HCT116 (cell line): ENCODE results near the gene SLC27A4. TPM values are rescaled to one million over a fixed set of nuclear protein-coding genes. Genes with fewer than 3 reads are reported as not detected.

Source experiments
- ATAC-seq: fragments of 200-7000 bp; cut with Tn5 transposase; 2 replicates; pipeline ENCODE4 v1.9.1; 2020; ENCODE audit warnings: mild to moderate bottlenecking, moderate library complexity
- BruUV-seq: library from RNA; stranded (reverse); fragments of 400-500 nt; replicated peaks from 2 replicates; lab custom pipeline; 2021; lab: Mats Ljungman, UMichigan
- CTCF ChIA-PET: fragments of 300-600 bp; sonication (Branson Sonifier 250); formaldehyde crosslinking; loops from one replicate; lab custom pipeline; 2021; ENCODE audit warnings: antibody characterized with exemption; lab: Charles Lee
- POLR2A ChIA-PET: fragments of 300-600, 350-600 bp; sonication (Branson Sonifier 250); formaldehyde crosslinking; loops from one replicate; lab custom pipeline; 2021; ENCODE audit warnings: antibody characterized with exemption; lab: Charles Lee
- RAD21 ChIA-PET, 2 experiments: fragments of 300-600 bp; sonication (Branson Sonifier 250); formaldehyde crosslinking; loops; one replicate each; lab custom pipeline; 2023; ENCODE audit warnings: low total read pairs in 2 of 2; ENCODE audit not compliant: uncharacterized antibody in 2 of 2, unreplicated experiment in 2 of 2, low non-redundant PET in 1 of 2; lab: Charles Lee
- DNase-seq: peaks from one replicate; pipeline ENCODE4 v3.0.0-alpha.2; 2010; ENCODE audit warnings: low read depth, low spot score
- H2AFZ ChIP-seq: fragments of 200-600 bp; shearing (Covaris generic), sonication (generic); 2 replicates; pipeline ENCODE4 v1.6.1; 2017; ENCODE audit warnings: low read depth, mixed run types, mixed read lengths, antibody characterized with exemption, low read length; ENCODE audit not compliant: poor library complexity, severe bottlenecking
- H3K27ac ChIP-seq: 2 replicates; pipeline ENCODE4 v1.5.1; 2012; ENCODE audit warnings: low read depth, low read length
- H3K27me3 ChIP-seq: fragments of 200-600 bp; sonication (generic); 2 replicates; pipeline ENCODE4 v1.6.1; 2016; ENCODE audit warnings: mixed run types, low read length, mixed read lengths; ENCODE audit not compliant: insufficient read depth
- H3K36me3 ChIP-seq, 2 experiments: fragments of 200-500 bp in 1 of 2; fragments of 200-600 bp in 1 of 2; sonication (Bioruptor generic) in 1 of 2; sonication (generic) in 1 of 2; 2 replicates each; pipeline versions ENCODE4 v1.5.1 to v1.6.1; 2014 to 2016; ENCODE audit warnings: low read length in 2 of 2, inconsistent platforms in 1 of 2, mixed read lengths in 1 of 2, mixed run types in 1 of 2; ENCODE audit not compliant: insufficient read depth in 2 of 2, control insufficient read depth in 1 of 2
- H3K4me1 ChIP-seq, 2 experiments: fragments of 200-600 bp in 1 of 2; sonication (generic) in 1 of 2; 2 replicates each; pipeline versions ENCODE4 v1.5.1 to v1.6.1; 2012 to 2017; ENCODE audit warnings: low read length in 2 of 2, inconsistent platforms in 1 of 2, mild to moderate bottlenecking in 1 of 2, mixed read lengths in 1 of 2, mixed run types in 1 of 2, moderate library complexity in 1 of 2; ENCODE audit not compliant: insufficient read depth in 2 of 2, control insufficient read depth in 1 of 2
- H3K4me2 ChIP-seq: fragments of 200-600 bp; sonication (generic); 2 replicates; pipeline ENCODE4 v1.6.1; 2017; ENCODE audit warnings: mixed run types, low read length, mixed read lengths
- H3K4me3 ChIP-seq, 2 experiments: fragments of 200-600 bp in 1 of 2; sonication (generic) in 1 of 2; replicated peaks in 1 of 2; 2 replicates each; pipeline ENCODE4 v1.5.1; 2011 to 2016; ENCODE audit warnings: low read length in 2 of 2, control low read depth in 1 of 2, low read depth in 1 of 2, mild to moderate bottlenecking in 1 of 2, mixed read lengths in 1 of 2, mixed run types in 1 of 2
- H3K79me2 ChIP-seq: fragments of 200-600 bp; sonication (generic); 2 replicates; pipeline ENCODE4 v1.6.1; 2017; ENCODE audit warnings: mild to moderate bottlenecking, mixed run types, low read length, moderate library complexity, mixed read lengths; ENCODE audit not compliant: insufficient read depth
- H3K9ac ChIP-seq: fragments of 200-600 bp; sonication (generic); 2 replicates; pipeline ENCODE4 v1.6.1; 2016; ENCODE audit warnings: low read length, mixed read lengths
- H3K9me2 ChIP-seq: fragments of 200-600 bp; sonication (generic), shearing (Covaris generic); 2 replicates; pipeline ENCODE4 v1.6.1; 2017; ENCODE audit warnings: mixed run types, mild to moderate bottlenecking, moderate library complexity; ENCODE audit not compliant: insufficient read depth
- H3K9me3 ChIP-seq, 2 experiments: fragments of 200-500 bp in 1 of 2; fragments of 200-600 bp in 1 of 2; sonication (Bioruptor generic) in 1 of 2; sonication (generic) in 1 of 2; 2 replicates each; pipeline ENCODE4 v1.6.1; 2014 to 2017; ENCODE audit warnings: low read length in 2 of 2, mixed read lengths in 2 of 2, inconsistent platforms in 1 of 2, low read depth in 1 of 2, mild to moderate bottlenecking in 1 of 2, mixed run types in 1 of 2, moderate library complexity in 1 of 2; ENCODE audit not compliant: control insufficient read depth in 1 of 2, insufficient read depth in 1 of 2
- H4K20me1 ChIP-seq: fragments of 200-600 bp; sonication (generic), shearing (Covaris generic); 2 replicates; pipeline ENCODE4 v1.6.1; 2017; ENCODE audit warnings: mixed run types, mild to moderate bottlenecking, moderate library complexity; ENCODE audit not compliant: insufficient read depth
- CTCF ChIP-seq, 3 experiments: fragments of 200-600 bp in 1 of 3; sonication (generic) in 1 of 3; IDR thresholded peaks in 2 of 3; conservative IDR thresholded peaks in 1 of 3; 2 replicates each; pipeline ENCODE4 v1.5.1; 2012 to 2017; ENCODE audit warnings: low read depth in 2 of 3, low read length in 2 of 3, antibody characterized with exemption in 1 of 3, borderline replicate concordance in 1 of 3, control low read depth in 1 of 3, mild to moderate bottlenecking in 1 of 3, mixed read lengths in 1 of 3, mixed run types in 1 of 3, moderate library complexity in 1 of 3; ENCODE audit not compliant: insufficient read depth in 1 of 3
- EZH2 ChIP-seq: fragments of 200-600 bp; sonication (generic); IDR thresholded peaks from 2 replicates; pipeline ENCODE4 v1.6.1; 2017; ENCODE audit warnings: antibody characterized with exemption, mixed run types
- EZH2phosphoT487 ChIP-seq: fragments of 200-600 bp; IDR thresholded peaks from 2 replicates; pipeline ENCODE4 v1.6.1; 2018; ENCODE audit warnings: antibody characterized with exemption, borderline replicate concordance
- MAX ChIP-seq: IDR thresholded peaks from 2 replicates; pipeline ENCODE4 v1.6.1; 2012
- intact Hi-C: fragments of 100-400 bp; cut with micrococcal nuclease; formaldehyde crosslinking; loops from 2 replicates; pipeline ENCODE4 v1.10.0; 2022
- total RNA-seq: library from RNA; stranded (reverse); gene quantifications from one replicate; pipeline ENCODE4 v1.2.1, GENCODE V29; 2021; ENCODE audit not compliant: unreplicated experiment
- TF ChIP-seq, protein P1 (sequence below): IDR thresholded peaks from 2 replicates; pipeline ENCODE4 v1.6.1; 2012; ENCODE audit warnings: low read depth

Gene SLC27A4
- total RNA-seq, 1 experiment from 2014 or later: 33.9 TPM

- ChIA-PET POLR2A (no interaction called here), RAD21 (no interaction called here), CTCF (no interaction called here)
- no peak for DNase-seq
- H3K4me1 ChIP-seq: peaks cover 31 to 44% of the 10 kb centered on the region in 2 experiments
- H3K79me2 ChIP-seq: peaks cover 38% of the 10 kb centered on the region
- no peak for ATAC-seq
- no peaks in the 10 kb centered on the region for H3K9me3 ChIP-seq
- H3K4me3 ChIP-seq: no peak overlapping the region
- H2AFZ ChIP-seq: no peak overlapping the region
- H3K36me3 ChIP-seq: peaks cover 6 to 16% of the 10 kb centered on the region in 2 experiments; a peak in 3 of 4 replicates
- H3K9ac ChIP-seq: no peak overlapping the region
- H3K27ac ChIP-seq: no peak overlapping the region
- TF ChIP-seq MAX (no peak), CTCF (IDR thresholded peaks at IDR 0.05 in 2 of 3, conservative IDR thresholded peaks at IDR 0.05 in 1 of 3; ENCODE audit: borderline replicate concordance in 1 of 3, insufficient read depth in 1 of 3, low read depth in 2 of 3, low read length in 2 of 3) (no peak), EZH2phosphoT487 (no peak), EZH2 (no peak)
- TF ChIP-seq, protein P1, sequence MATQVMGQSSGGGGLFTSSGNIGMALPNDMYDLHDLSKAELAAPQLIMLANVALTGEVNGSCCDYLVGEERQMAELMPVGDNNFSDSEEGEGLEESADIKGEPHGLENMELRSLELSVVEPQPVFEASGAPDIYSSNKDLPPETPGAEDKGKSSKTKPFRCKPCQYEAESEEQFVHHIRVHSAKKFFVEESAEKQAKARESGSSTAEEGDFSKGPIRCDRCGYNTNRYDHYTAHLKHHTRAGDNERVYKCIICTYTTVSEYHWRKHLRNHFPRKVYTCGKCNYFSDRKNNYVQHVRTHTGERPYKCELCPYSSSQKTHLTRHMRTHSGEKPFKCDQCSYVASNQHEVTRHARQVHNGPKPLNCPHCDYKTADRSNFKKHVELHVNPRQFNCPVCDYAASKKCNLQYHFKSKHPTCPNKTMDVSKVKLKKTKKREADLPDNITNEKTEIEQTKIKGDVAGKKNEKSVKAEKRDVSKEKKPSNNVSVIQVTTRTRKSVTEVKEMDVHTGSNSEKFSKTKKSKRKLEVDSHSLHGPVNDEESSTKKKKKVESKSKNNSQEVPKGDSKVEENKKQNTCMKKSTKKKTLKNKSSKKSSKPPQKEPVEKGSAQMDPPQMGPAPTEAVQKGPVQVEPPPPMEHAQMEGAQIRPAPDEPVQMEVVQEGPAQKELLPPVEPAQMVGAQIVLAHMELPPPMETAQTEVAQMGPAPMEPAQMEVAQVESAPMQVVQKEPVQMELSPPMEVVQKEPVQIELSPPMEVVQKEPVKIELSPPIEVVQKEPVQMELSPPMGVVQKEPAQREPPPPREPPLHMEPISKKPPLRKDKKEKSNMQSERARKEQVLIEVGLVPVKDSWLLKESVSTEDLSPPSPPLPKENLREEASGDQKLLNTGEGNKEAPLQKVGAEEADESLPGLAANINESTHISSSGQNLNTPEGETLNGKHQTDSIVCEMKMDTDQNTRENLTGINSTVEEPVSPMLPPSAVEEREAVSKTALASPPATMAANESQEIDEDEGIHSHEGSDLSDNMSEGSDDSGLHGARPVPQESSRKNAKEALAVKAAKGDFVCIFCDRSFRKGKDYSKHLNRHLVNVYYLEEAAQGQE: no peak
- H3K4me2 ChIP-seq: no peak overlapping the region
- H3K9me2 ChIP-seq: no peaks in the 10 kb centered on the region
- H4K20me1 ChIP-seq: no peaks in the 10 kb centered on the region
- H3K27me3 ChIP-seq: no peaks in the 10 kb centered on the region
- BruUV-seq: no TSS peak
- intact Hi-C loops: no loop called here
Measured at GRCh38 chr9:128325629-128326028, 14.7 kb upstream of the SLC27A4 start.
